Natural killer cell treated with Interleukin-12 subunit alpha and Interleukin-12 subunit beta and Interleukin-15 and Interleukin-18, amount 100 ng/mL, for 72 hours (primary cell): ENCODE measurements around the gene ICE2. TPM values are rescaled to one million over a fixed set of nuclear protein-coding genes. Genes with fewer than 3 reads are reported as not detected.

Source experiments
- ATAC-seq, 2 donors: fragments of 150-1000 bp; cut with Tn5 transposase in 1 of 2; sonication (Bioruptor Pico), chemical (Tn5 transposase) in 1 of 2; 2 replicates each; pipeline ENCODE4 v1.10.0; 2021
- DNase-seq: peaks from one replicate; pipeline ENCODE4 v3.0.0; 2022; ENCODE audit warnings: low spot score
- H3K27ac Mint-ChIP-seq, 2 donors: 1 replicate in 1 of 2; 2 replicates in 1 of 2; pipeline ENCODE4 v1.8.0; 2022; ENCODE audit warnings: mixed read lengths in 2 of 2, mild to moderate bottlenecking in 1 of 2, moderate library complexity in 1 of 2
- H3K27me3 Mint-ChIP-seq, 2 donors: 1 replicate in 1 of 2; 2 replicates in 1 of 2; pipeline ENCODE4 v1.8.0; 2022; ENCODE audit warnings: mixed read lengths in 2 of 2
- H3K36me3 Mint-ChIP-seq: one replicate; pipeline ENCODE4 v1.8.0; 2022; ENCODE audit warnings: mixed read lengths
- H3K4me1 Mint-ChIP-seq, 2 donors: 1 replicate in 1 of 2; 2 replicates in 1 of 2; pipeline ENCODE4 v1.8.0; 2022; ENCODE audit warnings: low read depth in 2 of 2, mixed read lengths in 2 of 2, mild to moderate bottlenecking in 1 of 2
- H3K4me3 Mint-ChIP-seq: one replicate; pipeline ENCODE4 v1.8.0; 2022; ENCODE audit warnings: mixed read lengths
- H3K9me3 Mint-ChIP-seq: 2 replicates; pipeline ENCODE4 v1.8.0; 2022; ENCODE audit warnings: mixed read lengths
- total RNA-seq, 2 donors: library from RNA; stranded (reverse); gene quantifications; one replicate each; pipeline ENCODE4 v1.2.3, GENCODE V29; 2022

Gene ICE2
- total RNA-seq, 2 donors from 2014 or later = 38.9 to 79.4 TPM

DNA sequence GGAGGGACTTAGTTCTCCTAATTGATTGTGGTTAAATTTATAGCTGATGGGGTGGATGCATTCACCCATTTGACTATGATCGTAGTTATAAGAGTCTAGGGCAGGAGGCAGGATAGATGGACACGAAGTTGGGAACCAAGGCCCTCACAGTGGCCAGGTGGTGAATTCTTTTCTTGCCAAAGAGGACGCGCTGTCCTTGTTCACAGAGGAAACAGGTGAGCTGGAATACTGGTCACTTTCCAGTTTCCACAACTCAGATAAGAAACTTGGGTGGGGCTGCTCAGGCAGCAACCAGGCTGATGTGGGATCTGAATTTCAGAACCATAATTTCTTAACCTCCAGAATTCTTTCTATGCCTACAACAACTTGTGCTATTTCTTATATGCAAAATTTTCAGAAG, 34.0 kb upstream of the ICE2 start:
- DNase-seq = no peak
- Mint-ChIP-seq H3K27me3 (no peaks in the 10 kb centered on the region), H3K27ac (peak overlapping the region; percentile 46 to 76), H3K4me1 (peaks cover 47 to 48% of the 10 kb centered on the region in 2 donors), H3K4me3 (no peak overlapping the region), H3K36me3 (peaks cover 28% of the 10 kb centered on the region), H3K9me3 (no peaks in the 10 kb centered on the region)
- ATAC-seq = no peak

DNA sequence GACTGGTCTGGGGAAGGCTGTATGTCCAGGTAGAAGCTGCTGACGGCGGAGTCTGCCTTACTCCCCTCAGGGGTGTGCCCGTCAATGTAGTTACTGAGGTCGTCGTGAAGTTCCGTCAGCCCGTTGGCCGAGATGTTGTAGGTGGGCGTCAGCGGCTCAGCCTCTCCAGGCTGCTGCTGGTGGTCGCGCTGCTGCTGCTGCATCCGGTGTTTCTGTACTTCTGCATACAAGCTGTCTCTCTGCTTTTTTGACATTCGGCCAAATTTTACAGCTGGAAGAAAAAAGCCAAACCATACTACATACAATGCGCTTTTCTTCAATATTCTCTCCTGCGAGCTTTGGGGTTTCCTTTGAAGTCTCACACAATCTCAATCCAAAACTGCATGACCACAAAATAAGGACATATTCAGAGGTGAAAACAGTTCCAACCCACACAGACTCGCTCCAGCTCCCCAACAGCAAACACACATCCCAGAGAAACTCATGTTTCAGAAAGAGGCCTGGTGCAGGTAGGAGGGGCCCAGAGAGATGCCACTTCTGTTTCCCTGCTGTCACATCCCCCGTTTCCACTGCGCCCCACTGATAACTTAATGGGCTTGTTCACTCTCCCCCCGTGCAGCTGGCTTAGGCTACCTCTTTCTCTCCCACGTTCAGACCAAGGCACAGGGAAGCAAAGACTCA, 32.5 kb upstream of the ICE2 start:
- Mint-ChIP-seq H3K4me3 (peak overlapping the region; percentile 7), H3K4me1 (peaks cover 51 to 55% of the 10 kb centered on the region in 2 donors), H3K27me3 (no peaks in the 10 kb centered on the region), H3K36me3 (peaks cover 33% of the 10 kb centered on the region), H3K9me3 (no peaks in the 10 kb centered on the region), H3K27ac (peak overlapping the region; percentile 46 to 76)
- ATAC-seq (no peak), DNase-seq (no peak)

DNA sequence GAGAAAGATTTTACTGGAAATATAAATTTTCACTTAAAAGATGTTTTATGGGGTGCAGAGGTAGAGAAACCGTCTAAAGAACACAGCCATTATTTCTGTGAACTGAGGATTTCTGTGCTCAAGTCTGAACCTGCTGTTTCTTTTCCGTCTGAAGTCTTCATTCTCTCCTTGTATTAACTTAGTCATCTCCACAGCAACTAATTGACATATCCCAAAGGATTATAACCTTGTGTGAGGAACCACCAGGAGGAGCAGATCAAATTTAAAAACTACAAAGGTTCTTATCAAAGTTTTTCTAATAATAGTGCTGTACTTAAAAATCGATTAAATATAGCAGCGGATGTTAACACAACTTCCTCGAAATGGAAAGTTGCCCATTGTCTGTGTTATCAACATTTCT, 31.1 kb upstream of the ICE2 start:
- Mint-ChIP-seq H3K4me1 (peaks cover 53 to 60% of the 10 kb centered on the region in 2 donors), H3K27me3 (no peaks in the 10 kb centered on the region), H3K27ac (peak overlapping the region; percentile 76 to 86), H3K4me3 (no peak overlapping the region), H3K36me3 (peaks cover 46% of the 10 kb centered on the region), H3K9me3 (no peaks in the 10 kb centered on the region)
- DNase-seq (no peak), ATAC-seq (no peak)

DNA sequence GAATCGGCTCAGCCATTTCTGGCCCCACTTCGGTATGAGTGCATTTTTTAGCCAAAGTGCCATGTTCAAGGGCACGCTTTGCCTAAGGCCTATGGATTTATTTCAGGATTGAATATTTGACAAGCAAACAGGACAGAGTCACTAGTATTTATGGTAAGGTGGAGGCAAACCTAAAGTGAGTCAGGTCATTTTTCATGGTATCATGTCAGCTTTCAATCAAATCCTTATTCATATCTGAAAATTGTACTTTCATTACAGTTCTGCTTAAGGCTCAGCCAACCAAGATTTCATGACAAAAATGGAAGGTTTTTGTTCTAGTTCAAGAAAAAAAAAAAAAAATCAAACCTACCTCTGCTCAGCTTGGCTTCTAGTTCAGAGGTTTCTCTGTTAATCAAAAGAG, 30.5 kb upstream of the ICE2 start:
- Mint-ChIP-seq H3K4me1 (peaks cover 52 to 60% of the 10 kb centered on the region in 2 donors), H3K9me3 (no peaks in the 10 kb centered on the region), H3K36me3 (peaks cover 51% of the 10 kb centered on the region), H3K27me3 (no peaks in the 10 kb centered on the region), H3K4me3 (peak overlapping the region; percentile 11), H3K27ac (peak overlapping the region; percentile 76 to 86)
- ATAC-seq (peak in 1 of 2 donors; percentile 39), DNase-seq (no peak)

DNA sequence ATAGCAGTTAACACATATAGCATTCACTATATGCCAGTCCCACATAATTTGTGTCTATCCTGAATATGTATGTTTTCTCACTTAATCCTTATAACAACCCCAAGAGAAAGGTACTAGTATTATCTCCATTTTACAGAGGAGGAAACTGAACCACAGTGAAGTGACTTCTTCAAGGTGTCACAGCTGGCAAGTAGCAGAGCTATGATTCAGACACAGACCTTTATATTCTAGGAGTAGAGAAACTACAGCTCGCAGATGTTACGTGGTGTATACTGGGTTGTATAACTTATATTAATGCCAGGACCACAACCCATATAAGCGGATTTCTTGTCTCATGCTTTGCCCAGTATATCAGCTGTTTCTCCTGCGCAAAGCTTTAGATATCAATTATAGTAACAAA, 29.5 kb upstream of the ICE2 start:
- peak; percentile 57 to 79 for ATAC-seq

DNA sequence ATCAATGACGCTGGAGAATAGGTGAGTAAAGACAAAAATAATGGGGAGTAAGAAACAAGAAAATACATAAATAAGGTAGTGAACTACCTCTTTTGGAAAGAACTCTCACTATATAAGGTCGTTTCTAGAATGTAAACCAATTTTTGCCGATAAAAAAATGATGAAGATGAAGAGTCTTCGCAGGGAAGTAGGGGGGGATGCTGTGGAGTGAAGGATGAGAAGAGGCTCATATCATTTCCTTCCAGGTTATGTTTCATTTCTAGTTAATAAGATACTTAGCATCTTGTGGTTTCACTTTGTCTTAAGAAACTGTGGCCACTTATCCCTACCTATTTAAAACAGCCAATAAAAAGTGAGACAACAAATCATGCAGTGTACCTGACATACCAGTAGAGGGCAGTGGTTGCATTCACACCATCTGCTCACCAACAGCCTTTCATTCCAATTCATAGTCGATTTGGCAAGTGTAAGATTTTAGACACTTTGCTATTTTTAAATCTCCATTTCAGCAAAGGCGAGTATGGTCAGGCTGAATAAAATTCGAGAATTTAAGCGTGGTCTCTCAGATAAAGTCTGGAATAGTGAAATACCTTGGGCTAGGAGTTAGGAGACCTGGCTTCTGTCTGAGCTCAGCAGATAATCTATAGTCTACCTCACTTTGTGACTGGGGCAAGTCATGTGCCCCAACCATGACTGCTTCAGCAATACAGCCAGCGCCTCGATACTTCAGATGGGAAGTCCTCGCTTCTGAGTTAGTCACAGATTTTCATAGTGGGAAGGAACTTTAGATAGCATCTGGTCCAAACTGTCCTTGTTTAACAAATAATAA, 28.9 kb upstream of the ICE2 start:
- Mint-ChIP-seq H3K27me3 (no peaks in the 10 kb centered on the region), H3K4me3 (peak overlapping the region; percentile 67), H3K4me1 (peaks cover 44 to 55% of the 10 kb centered on the region in 2 donors), H3K27ac (peak overlapping the region; percentile 76 to 86), H3K36me3 (peaks cover 45% of the 10 kb centered on the region), H3K9me3 (no peaks in the 10 kb centered on the region)
- ATAC-seq (peak; percentile 86 to 88), DNase-seq (peak; percentile 67)

More for the DNA sequence above, 29.5 kb upstream of the ICE2 start:
- Mint-ChIP-seq H3K9me3 (no peaks in the 10 kb centered on the region), H3K36me3 (peaks cover 45% of the 10 kb centered on the region), H3K4me1 (peaks cover 45 to 55% of the 10 kb centered on the region in 2 donors), H3K27me3 (no peaks in the 10 kb centered on the region), H3K27ac (peak overlapping the region; percentile 76 to 86), H3K4me3 (peak overlapping the region; percentile 67)
- no peak for DNase-seq

DNA sequence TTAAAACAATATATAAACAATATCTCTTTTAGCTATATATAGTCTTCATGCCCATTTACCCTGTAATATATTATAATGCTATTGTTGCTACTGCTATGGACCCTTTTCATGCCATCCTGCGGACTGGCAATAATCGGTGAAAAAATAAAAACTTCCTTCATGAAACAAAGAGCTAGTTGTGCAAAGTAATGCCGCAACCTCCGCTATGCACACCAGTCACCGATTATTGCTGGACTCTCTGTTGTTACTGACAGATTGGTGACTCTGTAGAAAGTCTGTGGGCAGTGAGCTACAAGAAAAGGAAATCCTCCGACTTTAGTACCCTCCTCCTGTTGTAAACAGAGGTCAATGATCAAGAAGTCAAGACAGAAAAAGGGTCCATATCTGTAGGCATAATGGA, 17.9 kb upstream of the ICE2 start:
- no peak overlapping the region for H3K27ac Mint-ChIP-seq
- H3K27me3 Mint-ChIP-seq = no peaks in the 10 kb centered on the region
- peaks cover 4 to 9% of the 10 kb centered on the region in 2 donors for H3K4me1 Mint-ChIP-seq
- H3K9me3 Mint-ChIP-seq = no peaks in the 10 kb centered on the region
- ATAC-seq (no peak), DNase-seq (no peak)
- H3K4me3 Mint-ChIP-seq = no peak overlapping the region
- H3K36me3 Mint-ChIP-seq = peaks cover 35% of the 10 kb centered on the region

DNA sequence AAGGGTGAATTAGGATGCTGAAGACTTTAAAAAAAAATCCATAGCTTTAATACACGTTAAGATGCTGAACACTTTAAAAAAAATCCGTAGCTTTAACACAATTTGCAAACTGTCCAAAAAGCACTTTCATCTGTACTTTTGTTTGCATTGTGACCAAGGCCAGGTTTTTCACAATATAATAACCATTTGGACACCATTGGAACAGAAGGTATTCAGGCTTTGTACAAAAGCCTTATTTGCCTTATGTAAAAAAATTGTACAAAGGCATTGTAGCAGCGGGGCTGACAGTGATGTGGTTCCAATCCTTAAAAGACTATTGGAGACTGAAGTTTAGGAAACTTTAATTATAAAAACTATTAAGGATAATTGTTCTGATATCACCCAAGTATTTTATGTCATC, 15.2 kb upstream of the ICE2 start:
- no peaks in the 10 kb centered on the region for H3K27me3 Mint-ChIP-seq
- H3K4me3 Mint-ChIP-seq = no peak overlapping the region
- peaks cover 4 to 9% of the 10 kb centered on the region in 2 donors for H3K4me1 Mint-ChIP-seq
- DNase-seq (no peak), ATAC-seq (no peak)
- peak overlapping the region; percentile 47 to 62 for H3K27ac Mint-ChIP-seq
- H3K36me3 Mint-ChIP-seq = peaks cover 23% of the 10 kb centered on the region
- H3K9me3 Mint-ChIP-seq = no peaks in the 10 kb centered on the region

DNA sequence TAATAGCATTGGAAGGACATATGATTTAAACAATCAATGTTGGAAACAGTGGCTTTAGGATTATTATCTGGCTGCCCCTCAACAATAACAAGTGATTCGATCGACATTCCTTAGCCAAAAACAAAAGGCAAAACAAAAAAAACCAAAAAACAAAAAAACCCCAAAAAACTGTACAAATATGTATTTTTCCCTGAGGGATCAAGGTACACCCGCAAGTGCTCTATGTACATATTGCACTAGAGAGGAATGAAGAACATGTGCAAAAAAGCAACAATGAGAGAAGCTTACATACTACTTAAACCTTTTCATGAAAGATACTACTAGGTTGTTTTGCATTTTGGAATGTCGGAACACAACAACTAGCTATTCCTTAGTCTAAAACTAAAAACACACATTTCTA, 14.2 kb upstream of the ICE2 start:
- no peak overlapping the region for H3K27ac Mint-ChIP-seq
- H3K36me3 Mint-ChIP-seq = peaks cover 19% of the 10 kb centered on the region
- H3K9me3 Mint-ChIP-seq = no peaks in the 10 kb centered on the region
- H3K4me1 Mint-ChIP-seq = peaks cover 4 to 9% of the 10 kb centered on the region in 2 donors
- DNase-seq (no peak), ATAC-seq (no peak)
- no peak overlapping the region for H3K4me3 Mint-ChIP-seq
- H3K27me3 Mint-ChIP-seq = no peaks in the 10 kb centered on the region

DNA sequence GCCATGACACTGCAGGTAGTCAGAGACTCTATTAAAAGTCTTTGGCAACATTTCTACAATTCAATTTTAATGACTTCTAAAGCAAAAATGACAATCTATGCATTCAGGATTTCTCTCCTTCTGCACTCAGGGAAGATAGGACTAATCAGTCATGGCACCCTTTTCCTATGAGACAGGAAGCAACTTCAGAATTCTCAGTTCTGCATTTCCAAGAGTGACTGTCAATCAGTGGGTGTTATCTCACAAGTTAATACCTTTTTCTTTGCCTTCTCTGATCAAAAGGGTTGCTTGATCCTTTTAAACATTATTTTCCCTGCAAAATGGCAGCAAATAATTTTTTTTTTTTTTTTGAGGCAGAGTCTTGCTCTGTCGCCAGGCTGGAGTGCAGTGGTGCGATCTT, 7.8 kb upstream of the ICE2 start:
- H3K4me3 Mint-ChIP-seq = no peak overlapping the region
- peaks cover 13 to 14% of the 10 kb centered on the region in 2 donors for H3K4me1 Mint-ChIP-seq
- H3K27ac Mint-ChIP-seq = peak overlapping the region in 1 of 2 donors; percentile 38
- ATAC-seq (no peak), DNase-seq (no peak)
- H3K27me3 Mint-ChIP-seq = no peaks in the 10 kb centered on the region
- H3K9me3 Mint-ChIP-seq = no peaks in the 10 kb centered on the region
- H3K36me3 Mint-ChIP-seq = no peaks in the 10 kb centered on the region

DNA sequence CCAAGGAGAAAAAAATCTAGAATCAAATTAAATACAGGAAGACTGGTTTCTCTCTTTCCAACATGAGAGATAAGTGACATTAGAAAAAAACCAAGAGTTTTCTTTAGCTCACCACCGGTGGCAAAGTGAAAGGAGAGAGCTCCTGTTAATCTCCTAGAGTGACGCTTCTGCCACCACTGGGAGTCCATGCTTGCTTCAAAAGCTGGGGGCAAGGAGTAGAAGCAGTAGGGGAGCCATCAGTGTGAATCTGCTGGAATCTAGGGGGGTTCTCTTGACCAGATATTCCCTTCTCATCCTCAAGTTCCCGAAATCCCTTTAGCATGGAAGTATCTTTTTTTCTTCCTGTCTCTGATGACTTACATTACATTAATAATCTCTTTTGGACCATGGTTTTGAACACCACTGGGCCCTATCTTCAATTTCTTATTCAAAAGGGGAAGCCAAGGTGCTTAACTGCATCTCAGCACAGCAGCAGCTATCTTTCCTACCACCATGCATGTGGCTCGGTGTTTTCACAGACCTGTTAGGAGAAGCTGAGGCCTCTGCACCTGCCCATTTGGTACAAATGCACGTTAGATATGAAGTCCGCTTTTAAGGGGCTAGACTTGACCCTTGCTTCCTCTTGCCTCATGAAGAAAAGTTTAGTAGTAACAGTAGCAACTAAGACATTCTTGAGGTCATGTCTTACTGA, 6.6 kb upstream of the ICE2 start:
- no peak overlapping the region for H3K4me3 Mint-ChIP-seq
- no peaks in the 10 kb centered on the region for H3K36me3 Mint-ChIP-seq
- ATAC-seq (no peak), DNase-seq (no peak)
- H3K27ac Mint-ChIP-seq = peak overlapping the region in 1 of 2 donors; percentile 38
- peaks cover 13 to 14% of the 10 kb centered on the region in 2 donors for H3K4me1 Mint-ChIP-seq
- no peaks in the 10 kb centered on the region for H3K27me3 Mint-ChIP-seq
- no peaks in the 10 kb centered on the region for H3K9me3 Mint-ChIP-seq

DNA sequence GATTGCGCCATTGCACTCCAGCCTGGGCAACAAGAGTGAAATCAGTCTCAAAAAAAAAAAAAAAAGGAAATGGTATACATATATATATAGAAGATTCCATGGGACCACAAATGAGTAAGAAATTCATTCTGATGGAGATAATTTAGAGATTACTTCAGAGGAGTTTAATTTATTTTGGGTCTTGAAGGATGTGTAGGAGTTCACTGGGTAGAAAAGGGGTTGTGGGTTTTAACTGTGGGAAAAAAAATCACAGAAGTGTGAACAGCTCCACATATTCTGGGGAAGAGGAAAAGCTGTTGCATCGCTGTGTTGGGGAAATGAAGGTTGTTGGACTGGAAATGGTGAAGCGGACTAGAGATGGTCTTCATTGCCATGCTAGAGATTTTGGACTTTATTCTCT, 4.1 kb upstream of the ICE2 start:
- Mint-ChIP-seq H3K9me3 (no peaks in the 10 kb centered on the region), H3K4me3 (no peak overlapping the region), H3K4me1 (peaks cover 32 to 36% of the 10 kb centered on the region in 2 donors), H3K27me3 (no peaks in the 10 kb centered on the region), H3K36me3 (peaks cover 6% of the 10 kb centered on the region), H3K27ac (no peak overlapping the region)
- ATAC-seq = no peak
- no peak for DNase-seq

DNA sequence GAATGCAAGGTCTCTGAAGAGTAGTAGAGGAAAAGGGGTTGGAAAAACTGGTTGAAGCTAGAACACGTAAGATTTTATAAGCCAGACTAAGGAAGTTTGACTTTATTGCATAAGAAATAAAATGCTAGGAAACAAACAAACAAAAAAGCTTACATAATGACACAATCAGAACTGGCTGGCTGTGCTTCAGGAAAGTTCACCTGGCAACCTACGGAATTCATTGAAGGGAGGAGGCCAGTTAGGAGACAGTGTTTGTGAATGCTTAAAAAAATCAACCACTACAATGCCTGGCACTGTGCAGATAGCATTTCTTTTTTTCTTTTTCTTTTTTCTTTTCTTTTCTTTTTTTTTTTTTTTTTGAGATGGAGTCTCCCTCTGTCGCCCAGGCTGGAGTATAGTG, 1.9 kb upstream of the ICE2 start:
- Mint-ChIP-seq H3K36me3 (peaks cover 6% of the 10 kb centered on the region), H3K4me3 (no peak overlapping the region), H3K4me1 (peaks cover 34 to 43% of the 10 kb centered on the region in 2 donors), H3K27ac (no peak overlapping the region), H3K9me3 (no peaks in the 10 kb centered on the region), H3K27me3 (no peaks in the 10 kb centered on the region)
- no peak for ATAC-seq
- no peak for DNase-seq

DNA sequence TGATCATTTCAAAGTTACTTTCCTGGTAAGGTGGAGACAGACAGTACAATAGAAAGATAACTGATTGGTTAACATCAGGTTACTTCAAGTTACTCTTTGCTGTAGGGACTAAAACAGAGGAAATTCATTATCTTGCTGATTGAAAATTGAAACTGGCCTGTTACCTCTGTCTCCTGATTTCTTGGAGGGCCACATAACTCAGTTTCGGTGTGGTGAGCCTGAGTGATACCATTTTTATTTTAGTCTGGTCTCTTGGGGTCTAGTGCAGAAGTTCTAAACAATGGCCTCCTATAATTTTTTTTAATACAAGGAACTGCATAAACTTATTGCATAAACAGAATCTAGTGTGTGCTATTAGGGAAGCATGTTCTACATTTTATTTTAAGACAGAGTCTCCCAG, 1.2 kb upstream of the ICE2 start:
- H3K36me3 Mint-ChIP-seq = peaks cover 6% of the 10 kb centered on the region
- peak overlapping the region; percentile 99 for H3K4me3 Mint-ChIP-seq
- no peaks in the 10 kb centered on the region for H3K9me3 Mint-ChIP-seq
- DNase-seq (no peak), ATAC-seq (no peak)
- H3K27me3 Mint-ChIP-seq = no peaks in the 10 kb centered on the region
- peak overlapping the region; percentile 92 to 96 for H3K27ac Mint-ChIP-seq
- H3K4me1 Mint-ChIP-seq = peaks cover 30 to 38% of the 10 kb centered on the region in 2 donors
